WI38 (cell line): ENCODE measurements around the gene ARMC9.

ENCODE experiments used
- H3K4me3 ChIP-seq: 2 replicates; pipeline ENCODE4 v1.5.1; 2011; ENCODE audit warnings: low read depth, mild to moderate bottlenecking, control low read depth, low read length
- CTCF ChIP-seq: IDR thresholded peaks from 2 replicates; pipeline ENCODE4 v1.5.1; 2012; ENCODE audit warnings: low read depth, mild to moderate bottlenecking, control low read depth, low read length

ARMC9 gene

GRCh38 chr2:231199219-231199618 lies 788 bp downstream of the ARMC9 start:
- no peak for TF ChIP-seq CTCF
- peak overlapping the region; percentile 85 for H3K4me3 ChIP-seq

- no peak for TF ChIP-seq CTCF
- no peak overlapping the region for H3K4me3 ChIP-seq
Observed at GRCh38 chr2:231200805-231201474, 2.5 kb downstream of the ARMC9 start.

- no peak for TF ChIP-seq CTCF
- H3K4me3 ChIP-seq, result no peak overlapping the region
Observed at GRCh38 chr2:231201475-231201814, 3.0 kb downstream of the ARMC9 start.

- TF ChIP-seq CTCF, result no peak
Observed at GRCh38 chr2:231203087-231203486, 4.7 kb downstream of the ARMC9 start.

GRCh38 chr2:231204146-231204545 lies 5.7 kb downstream of the ARMC9 start:
- no peak overlapping the region for H3K4me3 ChIP-seq
- TF ChIP-seq CTCF, result no peak

More at GRCh38 chr2:231203087-231203486, 4.7 kb downstream of the ARMC9 start:
- H3K4me3 ChIP-seq, result no peak overlapping the region

- H3K4me3 ChIP-seq, result no peak overlapping the region
- no peak for TF ChIP-seq CTCF
Observed at GRCh38 chr2:231204581-231204980, 6.2 kb downstream of the ARMC9 start.

- TF ChIP-seq CTCF, result no peak
- no peak overlapping the region for H3K4me3 ChIP-seq
Observed at GRCh38 chr2:231207734-231208133, 9.3 kb downstream of the ARMC9 start.
